K562 (cell line): Measurements from ENCODE around the gene TMEM144. TPM values are rescaled to one million over a fixed set of nuclear protein-coding genes. Genes with fewer than 3 reads are reported as not detected.

ENCODE experiments used
- ATAC-seq: fragments of 200-7000 bp; cut with Tn5 transposase; 3 replicates; pipeline ENCODE4 v1.9.1; 2020; ENCODE audit warnings: moderate library complexity
- BruUV-seq: library from RNA; stranded (reverse); fragments of 400-500 nt; replicated peaks from 2 replicates; lab custom pipeline; 2021; lab: Mats Ljungman, UMichigan
- CTCF ChIA-PET: fragments of 300-600 bp; formaldehyde crosslinking; extraction: SDS; loops from one replicate; lab custom pipeline; 2021; ENCODE audit warnings: low intra/inter-chr PET ratio; lab: Yijun Ruan, JAX
- POLR2A ChIA-PET: fragments of 300-600, 350-650 bp; sonication (Branson Sonifier 250); formaldehyde crosslinking; extraction: SDS; loops from one replicate; lab custom pipeline; 2021; ENCODE audit warnings: antibody characterized with exemption, inconsistent platforms; lab: Yijun Ruan, JAX
- DNase-seq, 4 experiments: peaks; one replicate each; pipeline versions ENCODE4 v3.0.0 to v3.0.0-alpha.2; 2011 to 2018; ENCODE audit warnings: low spot score in 3 of 4, mixed read lengths in 3 of 4; ENCODE audit errors: extremely low read depth in 1 of 4
- FAIRE-seq: peaks from 2 replicates; lab custom pipeline; 2011; peaks lifted over from hg19 to GRCh38; lab: Jason Lieb, UNC
- H2AFZ ChIP-seq: 2 replicates; pipeline ENCODE4 v1.6.0; 2011; ENCODE audit warnings: low read depth, low read length, control low read depth, inconsistent platforms
- H3K27ac ChIP-seq: fragments of 200-600 bp; 3 replicates; pipeline ENCODE4 v1.8.0; 2011; ENCODE audit warnings: low read depth, mild to moderate bottlenecking, control low read depth, inconsistent platforms, low read length, moderate library complexity, mixed read lengths; ENCODE audit errors: extremely low read depth
- H3K27me3 ChIP-seq, 2 experiments: fragments of 300-600 bp in 1 of 2; 2 replicates in 1 of 2; 3 replicates in 1 of 2; pipeline versions ENCODE4 v1.6.0 to v1.8.0; 2011; ENCODE audit warnings: inconsistent platforms in 2 of 2, low read length in 2 of 2, mild to moderate bottlenecking in 1 of 2, mixed read lengths in 1 of 2, moderate library complexity in 1 of 2; ENCODE audit not compliant: control insufficient read depth in 2 of 2, insufficient read depth in 2 of 2
- H3K36me3 ChIP-seq: fragments of 300-600 bp; 3 replicates; pipeline ENCODE4 v1.8.0; 2011; ENCODE audit warnings: mild to moderate bottlenecking, low read length, inconsistent platforms; ENCODE audit not compliant: control insufficient read depth, insufficient read depth
- H3K4me1 ChIP-seq, 2 experiments: fragments of 200-600 bp in 1 of 2; replicated peaks in 1 of 2; 2 replicates in 1 of 2; 3 replicates in 1 of 2; pipeline versions ENCODE4 v1.5.1 to v1.8.0; 2011; ENCODE audit warnings: inconsistent platforms in 2 of 2, low read length in 2 of 2, mild to moderate bottlenecking in 1 of 2, mixed read lengths in 1 of 2, moderate library complexity in 1 of 2; ENCODE audit not compliant: control insufficient read depth in 2 of 2, insufficient read depth in 2 of 2
- H3K4me2 ChIP-seq: 2 replicates; pipeline ENCODE4 v1.6.1; 2011; ENCODE audit warnings: low read length, control low read depth, inconsistent platforms, mixed read lengths; ENCODE audit not compliant: insufficient read depth
- H3K4me3 ChIP-seq: fragments of 200-600 bp; sonication (generic), shearing (Covaris generic); 2 replicates; pipeline ENCODE4 v1.5.1; 2016; ENCODE audit warnings: control low read depth, inconsistent platforms
- H3K79me2 ChIP-seq: fragments of 200-600 bp; 3 replicates; pipeline ENCODE4 v1.8.0; 2011; ENCODE audit warnings: low read length, inconsistent platforms; ENCODE audit not compliant: control insufficient read depth, insufficient read depth
- H3K9ac ChIP-seq, 2 experiments: 2 replicates each; pipeline versions ENCODE4 v1.6.0 to v1.6.1; 2011; ENCODE audit warnings: low read depth in 2 of 2, low read length in 2 of 2, control low read depth in 1 of 2, inconsistent platforms in 1 of 2, mild to moderate bottlenecking in 1 of 2, mixed read lengths in 1 of 2; ENCODE audit not compliant: insufficient read depth in 1 of 2
- H3K9me1 ChIP-seq: one replicate; pipeline ENCODE4 v1.6.0; 2011; ENCODE audit warnings: inconsistent platforms, mild to moderate bottlenecking, low read length, moderate library complexity; ENCODE audit not compliant: control insufficient read depth, insufficient read depth
- H3K9me3 ChIP-seq: replicated peaks from 2 replicates; pipeline ENCODE4 v1.5.1; 2011; ENCODE audit warnings: low read depth, low read length, inconsistent platforms; ENCODE audit not compliant: control insufficient read depth, insufficient read depth
- H4K20me1 ChIP-seq: replicated peaks from 2 replicates; pipeline ENCODE4 v1.6.1; 2011; ENCODE audit warnings: low read length, inconsistent platforms, mixed read lengths; ENCODE audit not compliant: control insufficient read depth, insufficient read depth
- ARNT ChIP-seq, 2 experiments: fragments of 450-650 bp; IDR thresholded peaks; 2 replicates each; pipeline ENCODE4 v1.6.1; 2016; ENCODE audit warnings: mild to moderate bottlenecking in 1 of 2
- HDGF ChIP-seq: fragments of 450-650 bp; IDR thresholded peaks from 2 replicates; pipeline ENCODE4 v1.6.1; 2016
- HNRNPH1 ChIP-seq: fragments of 200-400 bp; formaldehyde crosslinking; optimal IDR thresholded peaks from 2 replicates; pipeline ENCODE3; 2017; ENCODE audit warnings: low read depth, mild to moderate bottlenecking, low read length, moderate library complexity
- HOXB6 ChIP-seq: fragments of 250-450 bp; sonication (Bioruptor Pico); IDR thresholded peaks from 2 replicates; pipeline ENCODE4 v1.5.1; 2022; ENCODE audit warnings: mild to moderate bottlenecking, borderline replicate concordance
- MAFF ChIP-seq: IDR thresholded peaks from 2 replicates; pipeline ENCODE4 v1.6.1; 2012; ENCODE audit warnings: low read length, improper control_type of control experiment
- MEIS2 ChIP-seq: fragments of 450-650 bp; IDR thresholded peaks from 2 replicates; pipeline ENCODE4 v1.6.1; 2014; ENCODE audit warnings: mild to moderate bottlenecking; ENCODE audit not compliant: partially characterized antibody
- PYGO2 ChIP-seq: fragments of 450-650 bp; IDR thresholded peaks from 2 replicates; pipeline ENCODE4 v1.6.1; 2016; ENCODE audit warnings: mild to moderate bottlenecking, missing genetic modification characterization, moderate library complexity, missing compliant biosample characterization
- SIX5 ChIP-seq, 2 experiments: IDR thresholded peaks; 2 replicates each; pipeline ENCODE4 v1.6.1; 2011; ENCODE audit warnings: low read length in 2 of 2, borderline replicate concordance in 1 of 2, low read depth in 1 of 2, mild to moderate bottlenecking in 1 of 2, moderate library complexity in 1 of 2; ENCODE audit not compliant: insufficient read depth in 1 of 2
- SRSF7 ChIP-seq: fragments of 200-400 bp; formaldehyde crosslinking; optimal IDR thresholded peaks from 2 replicates; pipeline ENCODE3; 2017; ENCODE audit warnings: mild to moderate bottlenecking, low read depth, low read length
- ZBTB17 ChIP-seq: fragments of 450-650 bp; formaldehyde crosslinking; IDR thresholded peaks from 2 replicates; pipeline ENCODE4 v1.4.0; 2020; ENCODE audit warnings: mild to moderate bottlenecking
- ZNF507 ChIP-seq: conservative IDR thresholded peaks from 2 replicates; pipeline ENCODE4 v1.6.1; 2017; ENCODE audit warnings: missing genetic modification characterization, missing compliant biosample characterization
- whole genome bisulfite sequencing: fragments of 100-300 bp; shearing (Covaris generic); methylation state at CpG from one replicate; pipeline ENCODE4 v1.1.6; 2016; ENCODE audit warnings: low coverage, mixed read lengths; ENCODE audit not compliant: insufficient coverage; ENCODE audit errors: missing lambda C conversion rate; 5-methylcytosine and 5-hydroxymethylcytosine counted together
- in situ Hi-C: fragments of 300-500 bp; cut with MboI; formaldehyde crosslinking; loops from 4 replicates; pipeline ENCODE4 v1.15.0; 2018; ENCODE audit warnings: inconsistent platforms, mixed read lengths
- intact Hi-C: fragments of 100-400 bp; cut with micrococcal nuclease; formaldehyde crosslinking; loops from 2 replicates; pipeline ENCODE4 v1.14.2; 2022
- polyA plus RNA-seq, 8 experiments: library from polyadenylated mRNA; depleted of rRNA in 4 of 8; stranded (reverse) in 5 of 8; unstranded in 3 of 8; fragments of >200 nt; fragmentation: Nextera tagmentation in 2 of 8; fragmentation: Illumina TruSeq in 1 of 8; extraction: Ambion mirVana in 2 of 8; extraction: Trizol in 1 of 8; gene quantifications; 2 replicates each; pipeline versions ENCODE4 v1.2.1 to v1.2.3, GENCODE V29; 2011 to 2014; ENCODE audit warnings: inconsistent platforms in 1 of 8, missing spikeins in 1 of 8
- total RNA-seq, 7 experiments: library from RNA; depleted of rRNA in 6 of 7; stranded (reverse); fragments of >200 nt in 6 of 7; fragmentation: Illumina TruSeq in 2 of 7; extraction: Trizol in 2 of 7; gene quantifications; 2 replicates each; pipeline versions ENCODE4 v1.2.1 to v1.2.3, GENCODE V29; 2011 to 2021; ENCODE audit warnings: low replicate concordance in 1 of 7
- TF ChIP-seq, protein P1 (sequence below): sonication (generic); formaldehyde crosslinking; IDR thresholded peaks from 2 replicates; pipeline ENCODE4 v1.8.0; 2023; ENCODE audit warnings: mild to moderate bottlenecking, missing genetic modification reagents
- TF ChIP-seq, protein P2 (sequence below), 2 experiments: fragments of 450-650 bp; formaldehyde crosslinking in 1 of 2; IDR thresholded peaks; 2 replicates each; pipeline versions ENCODE4 v1.4.0 to v1.6.1; 2014 to 2020; ENCODE audit warnings: mild to moderate bottlenecking in 2 of 2, borderline replicate concordance in 1 of 2, low read depth in 1 of 2

Gene TMEM144
- total and polyA plus RNA-seq, 9 of the 15 experiments (the other 6 are each of a cell fraction or from before 2014, with no cell fraction given) = 4.0 to 12.0 (median 6.1) TPM

DNA sequence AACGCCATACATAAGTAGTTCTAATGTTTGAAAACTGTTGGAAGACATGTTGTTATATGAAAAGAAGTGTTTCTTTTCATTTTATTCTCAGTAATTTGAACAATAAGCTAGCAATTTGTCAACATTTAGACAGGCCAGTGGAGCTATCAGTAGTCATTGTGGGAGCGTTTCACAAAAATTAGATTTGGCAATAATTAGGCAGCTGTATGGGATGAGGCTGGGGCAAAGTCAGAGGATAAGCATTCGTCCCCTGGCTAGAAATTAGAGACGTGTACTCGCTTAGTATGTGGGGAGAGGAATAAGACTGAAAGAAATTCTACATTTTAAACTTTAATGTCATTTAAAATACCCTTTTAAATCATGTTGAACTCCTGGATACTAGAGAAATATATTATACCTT is 70.6 kb downstream of the TMEM144 start:
- peaks cover 0 to 4% of the 10 kb centered on the region in 2 experiments; a peak in 2 of 5 replicates for H3K4me1 ChIP-seq
- H3K9me3 ChIP-seq = no peaks in the 10 kb centered on the region
- intact Hi-C loops (no loop called here), in situ Hi-C loops (no loop called here)
- H3K27me3 ChIP-seq = no peaks in the 10 kb centered on the region
- H3K79me2 ChIP-seq = no peaks in the 10 kb centered on the region
- H3K27ac ChIP-seq = no peak overlapping the region
- FAIRE-seq (no peak), ATAC-seq (no peak), DNase-seq (no peak)
- no peak overlapping the region for H3K9ac ChIP-seq
- no peak overlapping the region for H3K4me3 ChIP-seq
- POLR2A ChIA-PET = interaction anchor here (0.7 kb wide), 1 partner anchor 115 kb away, joined by 4 read pairs; no protein-coding TSS in a partner anchor
- no peak overlapping the region for H2AFZ ChIP-seq
- CTCF ChIA-PET = no interaction called here
- no peak overlapping the region for H3K4me2 ChIP-seq
- WGBS = 33% methylated on average over 5 of the region's 5 CpGs
- no peaks in the 10 kb centered on the region for H3K36me3 ChIP-seq
- BruUV-seq = no TSS peak
- H3K9me1 ChIP-seq = no peaks in the 10 kb centered on the region
- H4K20me1 ChIP-seq = no peaks in the 10 kb centered on the region
- TF ChIP-seq MEIS2 (no peak), ZNF507 (tag) (no peak), ZBTB17 (CRISPR knock-in tag) (no peak), HNRNPH1 (no peak), MAFF (no peak), PYGO2 (tag) (no peak), SRSF7 (no peak), HDGF (no peak), HOXB6 (CRISPR knock-in tag) (no peak), SIX5 (IDR thresholded peaks at IDR 0.05; ENCODE audit: borderline replicate concordance in 1 of 2, insufficient read depth in 1 of 2, low read depth in 1 of 2, low read length in 2 of 2) (no peak), ARNT (IDR thresholded peaks at IDR 0.05) (no peak)
- TF ChIP-seq, protein P1, sequence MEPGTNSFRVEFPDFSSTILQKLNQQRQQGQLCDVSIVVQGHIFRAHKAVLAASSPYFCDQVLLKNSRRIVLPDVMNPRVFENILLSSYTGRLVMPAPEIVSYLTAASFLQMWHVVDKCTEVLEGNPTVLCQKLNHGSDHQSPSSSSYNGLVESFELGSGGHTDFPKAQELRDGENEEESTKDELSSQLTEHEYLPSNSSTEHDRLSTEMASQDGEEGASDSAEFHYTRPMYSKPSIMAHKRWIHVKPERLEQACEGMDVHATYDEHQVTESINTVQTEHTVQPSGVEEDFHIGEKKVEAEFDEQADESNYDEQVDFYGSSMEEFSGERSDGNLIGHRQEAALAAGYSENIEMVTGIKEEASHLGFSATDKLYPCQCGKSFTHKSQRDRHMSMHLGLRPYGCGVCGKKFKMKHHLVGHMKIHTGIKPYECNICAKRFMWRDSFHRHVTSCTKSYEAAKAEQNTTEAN (CRISPR knock-in tag) = no peak
- TF ChIP-seq, protein P2, sequence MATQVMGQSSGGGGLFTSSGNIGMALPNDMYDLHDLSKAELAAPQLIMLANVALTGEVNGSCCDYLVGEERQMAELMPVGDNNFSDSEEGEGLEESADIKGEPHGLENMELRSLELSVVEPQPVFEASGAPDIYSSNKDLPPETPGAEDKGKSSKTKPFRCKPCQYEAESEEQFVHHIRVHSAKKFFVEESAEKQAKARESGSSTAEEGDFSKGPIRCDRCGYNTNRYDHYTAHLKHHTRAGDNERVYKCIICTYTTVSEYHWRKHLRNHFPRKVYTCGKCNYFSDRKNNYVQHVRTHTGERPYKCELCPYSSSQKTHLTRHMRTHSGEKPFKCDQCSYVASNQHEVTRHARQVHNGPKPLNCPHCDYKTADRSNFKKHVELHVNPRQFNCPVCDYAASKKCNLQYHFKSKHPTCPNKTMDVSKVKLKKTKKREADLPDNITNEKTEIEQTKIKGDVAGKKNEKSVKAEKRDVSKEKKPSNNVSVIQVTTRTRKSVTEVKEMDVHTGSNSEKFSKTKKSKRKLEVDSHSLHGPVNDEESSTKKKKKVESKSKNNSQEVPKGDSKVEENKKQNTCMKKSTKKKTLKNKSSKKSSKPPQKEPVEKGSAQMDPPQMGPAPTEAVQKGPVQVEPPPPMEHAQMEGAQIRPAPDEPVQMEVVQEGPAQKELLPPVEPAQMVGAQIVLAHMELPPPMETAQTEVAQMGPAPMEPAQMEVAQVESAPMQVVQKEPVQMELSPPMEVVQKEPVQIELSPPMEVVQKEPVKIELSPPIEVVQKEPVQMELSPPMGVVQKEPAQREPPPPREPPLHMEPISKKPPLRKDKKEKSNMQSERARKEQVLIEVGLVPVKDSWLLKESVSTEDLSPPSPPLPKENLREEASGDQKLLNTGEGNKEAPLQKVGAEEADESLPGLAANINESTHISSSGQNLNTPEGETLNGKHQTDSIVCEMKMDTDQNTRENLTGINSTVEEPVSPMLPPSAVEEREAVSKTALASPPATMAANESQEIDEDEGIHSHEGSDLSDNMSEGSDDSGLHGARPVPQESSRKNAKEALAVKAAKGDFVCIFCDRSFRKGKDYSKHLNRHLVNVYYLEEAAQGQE (IDR thresholded peaks at IDR 0.05; ENCODE audit: borderline replicate concordance) = no peak
- TF ChIP-seq, protein P2 (CRISPR knock-in tag; IDR thresholded peaks at IDR 0.05; ENCODE audit: low read depth) = no peak
